Skeletal muscle tissue (tissue), 4 donors: Measurements from ENCODE around the gene ACOT8. TPM values are rescaled to one million over a fixed set of nuclear protein-coding genes. Genes with fewer than 3 reads are reported as not detected.

ENCODE experiments used
- H3K27ac ChIP-seq: one replicate; pipeline ENCODE4 v1.7.0; 2013; ENCODE audit warnings: mild to moderate bottlenecking, low read depth, low read length, inconsistent platforms
- H3K27me3 ChIP-seq, 3 donors: one replicate each; pipeline ENCODE4 v1.7.0; 2013; ENCODE audit warnings: low read length in 3 of 3; ENCODE audit not compliant: control insufficient read depth in 3 of 3, insufficient read depth in 3 of 3
- H3K36me3 ChIP-seq, 3 donors: one replicate each; pipeline ENCODE4 v1.7.0; 2013; ENCODE audit warnings: low read length in 3 of 3; ENCODE audit not compliant: control insufficient read depth in 3 of 3, insufficient read depth in 3 of 3
- H3K4me1 ChIP-seq, 3 donors: one replicate each; pipeline ENCODE4 v1.7.0; 2013; ENCODE audit warnings: low read length in 3 of 3, mild to moderate bottlenecking in 3 of 3; ENCODE audit not compliant: control insufficient read depth in 3 of 3, insufficient read depth in 3 of 3
- H3K4me3 ChIP-seq, 3 donors: one replicate each; pipeline ENCODE4 v1.7.0; 2013; ENCODE audit warnings: low read length in 3 of 3
- H3K9ac ChIP-seq, 3 donors: one replicate each; pipeline ENCODE4 v1.7.0; 2013; ENCODE audit warnings: low read length in 3 of 3, mild to moderate bottlenecking in 3 of 3, moderate library complexity in 2 of 3, low read depth in 1 of 3
- H3K9me3 ChIP-seq, 3 donors: one replicate each; pipeline ENCODE4 v1.7.0; 2013; ENCODE audit warnings: low read length in 3 of 3; ENCODE audit not compliant: control insufficient read depth in 3 of 3
- total RNA-seq: library from RNA; depleted of rRNA; stranded (reverse); fragments of >200 nt; gene quantifications from one replicate; pipeline ENCODE4 v1.2.3, GENCODE V29; 2014
- donor health status: Osteomylitis.

The ACOT8 gene
- total RNA-seq, 1 donor from 2014 or later = 27.1 TPM

GRCh38 chr20:45872626-45873025 lies 15.4 kb upstream of the ACOT8 start:
- no peak overlapping the region for H3K4me3 ChIP-seq
- no peak overlapping the region for H3K9ac ChIP-seq
- H3K9me3 ChIP-seq = no peaks in the 10 kb centered on the region
- H3K36me3 ChIP-seq = peaks cover 11 to 15% (median 12%) of the 10 kb centered on the region in 3 donors
- H3K4me1 ChIP-seq = no peaks in the 10 kb centered on the region
- H3K27me3 ChIP-seq = no peaks in the 10 kb centered on the region
- H3K27ac ChIP-seq = no peak overlapping the region

GRCh38 chr20:45867819-45868176 lies 10.6 kb upstream of the ACOT8 start:
- Histone ChIP-seq H3K9me3 (no peaks in the 10 kb centered on the region), H3K27ac (no peak overlapping the region), H3K4me1 (no peaks in the 10 kb centered on the region), H3K9ac (no peak overlapping the region), H3K27me3 (no peaks in the 10 kb centered on the region), H3K4me3 (no peak overlapping the region), H3K36me3 (peaks cover 0 to 4% (median 3%) of the 10 kb centered on the region in 3 donors)

- no peak overlapping the region for H3K4me3 ChIP-seq
- H3K9ac ChIP-seq = no peak overlapping the region
- no peak overlapping the region for H3K27ac ChIP-seq
- H3K4me1 ChIP-seq = no peaks in the 10 kb centered on the region
- no peaks in the 10 kb centered on the region for H3K9me3 ChIP-seq
- H3K27me3 ChIP-seq = no peaks in the 10 kb centered on the region
- H3K36me3 ChIP-seq = no peaks in the 10 kb centered on the region
These were observed 10.1 kb upstream of the ACOT8 start for GRCh38 chr20:45867136-45867818.

GRCh38 chr20:45866454-45866853 lies 9.3 kb upstream of the ACOT8 start:
- H3K9ac ChIP-seq = no peak overlapping the region
- no peak overlapping the region for H3K4me3 ChIP-seq
- H3K27me3 ChIP-seq = no peaks in the 10 kb centered on the region
- no peaks in the 10 kb centered on the region for H3K4me1 ChIP-seq
- H3K9me3 ChIP-seq = no peaks in the 10 kb centered on the region
- no peak overlapping the region for H3K27ac ChIP-seq
- no peaks in the 10 kb centered on the region for H3K36me3 ChIP-seq

GRCh38 chr20:45863543-45864470 lies 6.6 kb upstream of the ACOT8 start:
- Histone ChIP-seq H3K36me3 (no peaks in the 10 kb centered on the region), H3K4me1 (no peaks in the 10 kb centered on the region), H3K9me3 (no peaks in the 10 kb centered on the region), H3K27me3 (no peaks in the 10 kb centered on the region), H3K27ac (no peak overlapping the region), H3K4me3 (no peak overlapping the region), H3K9ac (no peak overlapping the region)

GRCh38 chr20:45861221-45862075 lies 4.3 kb upstream of the ACOT8 start:
- no peaks in the 10 kb centered on the region for H3K27me3 ChIP-seq
- H3K9me3 ChIP-seq = no peaks in the 10 kb centered on the region
- H3K9ac ChIP-seq = no peak overlapping the region

GRCh38 chr20:45860560-45861220 lies 3.5 kb upstream of the ACOT8 start:
- no peaks in the 10 kb centered on the region for H3K9me3 ChIP-seq
- no peaks in the 10 kb centered on the region for H3K36me3 ChIP-seq
- no peaks in the 10 kb centered on the region for H3K27me3 ChIP-seq
- no peak overlapping the region for H3K27ac ChIP-seq
- H3K9ac ChIP-seq = no peak overlapping the region
- peaks cover 17 to 26% (median 18%) of the 10 kb centered on the region in 3 donors for H3K4me1 ChIP-seq
- no peak overlapping the region for H3K4me3 ChIP-seq

More at GRCh38 chr20:45861221-45862075, 4.3 kb upstream of the ACOT8 start:
- peaks cover 9 to 18% (median 10%) of the 10 kb centered on the region in 3 donors for H3K4me1 ChIP-seq
- no peak overlapping the region for H3K4me3 ChIP-seq
- no peak overlapping the region for H3K27ac ChIP-seq
- H3K36me3 ChIP-seq = no peaks in the 10 kb centered on the region

GRCh38 chr20:45859916-45860315 lies 2.7 kb upstream of the ACOT8 start:
- Histone ChIP-seq H3K4me3 (no peak overlapping the region), H3K4me1 (peaks cover 22 to 31% (median 24%) of the 10 kb centered on the region in 3 donors)

GRCh38 chr20:45857882-45858216 lies 657 bp upstream of the ACOT8 start:
- H3K27ac ChIP-seq = peak overlapping the region; percentile 89
- H3K9me3 ChIP-seq = no peaks in the 10 kb centered on the region
- peaks cover 4 to 17% (median 6%) of the 10 kb centered on the region in 3 donors for H3K36me3 ChIP-seq
- peak overlapping the region; percentile 83 to 92 (median 90) for H3K9ac ChIP-seq
- peaks cover 27 to 36% (median 28%) of the 10 kb centered on the region in 3 donors for H3K4me1 ChIP-seq
- no peaks in the 10 kb centered on the region for H3K27me3 ChIP-seq
- peak overlapping the region; percentile 94 to 95 (median 95) for H3K4me3 ChIP-seq

More at GRCh38 chr20:45859916-45860315, 2.7 kb upstream of the ACOT8 start:
- H3K27me3 ChIP-seq = no peaks in the 10 kb centered on the region
- H3K9ac ChIP-seq = no peak overlapping the region
- no peak overlapping the region for H3K27ac ChIP-seq
- H3K9me3 ChIP-seq = no peaks in the 10 kb centered on the region
- peaks cover under 1 to 2% (median under 1%) of the 10 kb centered on the region in 3 donors for H3K36me3 ChIP-seq
